HepG2 (cell line): ENCODE results near the gene CDKN2C. TPM values are rescaled to one million over a fixed set of nuclear protein-coding genes. Genes with fewer than 3 reads are reported as not detected.

Experiments used
- EED ChIP-seq: sonication (generic); formaldehyde crosslinking; IDR thresholded peaks from 2 replicates; pipeline ENCODE4 v1.5.0; 2020; ENCODE audit warnings: mild to moderate bottlenecking, missing genetic modification reagents
- ETS1 ChIP-seq: sonication (generic); formaldehyde crosslinking; IDR thresholded peaks from 2 replicates; pipeline ENCODE4 v1.4.0; 2020; ENCODE audit warnings: missing genetic modification reagents
- HIVEP1 ChIP-seq: sonication (generic); formaldehyde crosslinking; IDR thresholded peaks from 2 replicates; pipeline ENCODE4 v1.4.0; 2020; ENCODE audit warnings: mild to moderate bottlenecking, missing genetic modification reagents
- NFIC ChIP-seq: IDR thresholded peaks from 2 replicates; pipeline ENCODE4 v1.6.1; 2012; ENCODE audit warnings: mild to moderate bottlenecking, low read length, inconsistent platforms
- NFYC ChIP-seq: IDR thresholded peaks from 2 replicates; pipeline ENCODE4 v1.6.1; 2016; ENCODE audit warnings: missing genetic modification reagents, missing compliant biosample characterization
- ONECUT2 ChIP-seq: sonication (generic); formaldehyde crosslinking; IDR thresholded peaks from 2 replicates; pipeline ENCODE4 v1.4.0; 2020; ENCODE audit warnings: missing genetic modification reagents
- PATZ1 ChIP-seq: sonication (generic); formaldehyde crosslinking; IDR thresholded peaks from 2 replicates; pipeline ENCODE4 v1.4.0; 2020; ENCODE audit warnings: missing genetic modification reagents
- PHB2 ChIP-seq: fragments of 450-650 bp; IDR thresholded peaks from 2 replicates; pipeline ENCODE4 v1.6.1; 2018; ENCODE audit not compliant: partially characterized antibody
- PHF8 ChIP-seq: sonication (generic); formaldehyde crosslinking; IDR thresholded peaks from 2 replicates; pipeline ENCODE4 v1.5.0; 2020; ENCODE audit warnings: missing genetic modification reagents
- RAD21 ChIP-seq: fragments of 450-650 bp; formaldehyde crosslinking; IDR thresholded peaks from 2 replicates; pipeline ENCODE4 v1.5.0; 2020; ENCODE audit warnings: mild to moderate bottlenecking
- SAP130 ChIP-seq: IDR thresholded peaks from 2 replicates; pipeline ENCODE4 v1.6.1; 2016; ENCODE audit warnings: low read depth
- XRCC5 ChIP-seq: fragments of 200-400 bp; formaldehyde crosslinking; optimal IDR thresholded peaks from 2 replicates; pipeline ENCODE3; 2017; ENCODE audit warnings: mild to moderate bottlenecking, low read length
- ZBTB20 ChIP-seq: sonication (generic); formaldehyde crosslinking; IDR thresholded peaks from 2 replicates; pipeline ENCODE4 v1.8.1; 2023; ENCODE audit warnings: missing genetic modification reagents, low read depth, mild to moderate bottlenecking, borderline replicate concordance
- ZKSCAN8 ChIP-seq: IDR thresholded peaks from 2 replicates; pipeline ENCODE4 v1.6.1; 2016; ENCODE audit warnings: borderline replicate concordance, missing genetic modification reagents, missing compliant biosample characterization
- ZNF136 ChIP-seq: sonication (generic); formaldehyde crosslinking; IDR thresholded peaks from 2 replicates; pipeline ENCODE4 v1.8.1; 2022; ENCODE audit warnings: low read depth, mild to moderate bottlenecking, moderate library complexity, missing genetic modification reagents
- ZNF138 ChIP-seq: sonication (generic); formaldehyde crosslinking; IDR thresholded peaks from 2 replicates; pipeline ENCODE4 v1.5.0; 2020; ENCODE audit warnings: mild to moderate bottlenecking, low read depth, missing genetic modification reagents
- ZNF292 ChIP-seq: sonication (generic); formaldehyde crosslinking; IDR thresholded peaks from 2 replicates; pipeline ENCODE4 v1.8.1; 2022; ENCODE audit warnings: mild to moderate bottlenecking, low read depth, missing genetic modification reagents, borderline replicate concordance
- ZNF503 ChIP-seq: sonication (generic); formaldehyde crosslinking; IDR thresholded peaks from 2 replicates; pipeline ENCODE4 v1.4.0; 2020; ENCODE audit warnings: missing genetic modification reagents
- ZNF512 ChIP-seq: sonication (generic); formaldehyde crosslinking; IDR thresholded peaks from 2 replicates; pipeline ENCODE4 v1.4.0; 2020; ENCODE audit warnings: mild to moderate bottlenecking, missing genetic modification reagents
- ZNF644 ChIP-seq: IDR thresholded peaks from 2 replicates; pipeline ENCODE4 v1.6.1; 2016; ENCODE audit warnings: low read depth
- ZNF720 ChIP-seq: sonication (generic); formaldehyde crosslinking; IDR thresholded peaks from 2 replicates; pipeline ENCODE4 v1.4.0; 2020; ENCODE audit warnings: missing genetic modification reagents
- ZNF841 ChIP-seq: sonication (generic); formaldehyde crosslinking; IDR thresholded peaks from 2 replicates; pipeline ENCODE4 v1.8.1; 2023; ENCODE audit warnings: missing genetic modification reagents, borderline replicate concordance
- ZNF878 ChIP-seq: sonication (generic); formaldehyde crosslinking; IDR thresholded peaks from 2 replicates; pipeline ENCODE4 v1.8.1; 2023; ENCODE audit warnings: mild to moderate bottlenecking, missing genetic modification reagents, moderate library complexity
- ZSCAN21 ChIP-seq: sonication (generic); formaldehyde crosslinking; IDR thresholded peaks from 2 replicates; pipeline ENCODE4 v1.8.0; 2022; ENCODE audit warnings: mild to moderate bottlenecking, missing genetic modification reagents, moderate library complexity, borderline replicate concordance
- ZSCAN22 ChIP-seq: sonication (generic); formaldehyde crosslinking; IDR thresholded peaks from 2 replicates; pipeline ENCODE4 v1.4.0; 2020; ENCODE audit warnings: mild to moderate bottlenecking, missing genetic modification reagents
- polyA plus RNA-seq, 8 experiments: library from polyadenylated mRNA; depleted of rRNA in 3 of 8; stranded (reverse) in 7 of 8; unstranded in 1 of 8; fragments of >200 nt; fragmentation: Illumina TruSeq in 4 of 8; extraction: Trizol in 4 of 8; gene quantifications; 2 replicates each; pipeline versions ENCODE4 v1.2.1 to v1.2.3, GENCODE V29; 2011 to 2016; ENCODE audit warnings: low read depth in 4 of 8, missing spikeins in 1 of 8, mixed read lengths in 1 of 8; ENCODE audit not compliant: insufficient read depth in 1 of 8
- total RNA-seq, 5 experiments: library from RNA; depleted of rRNA; stranded (reverse); fragments of >200 nt; fragmentation: Illumina TruSeq; extraction: Trizol; gene quantifications; 2 replicates each; pipeline ENCODE4 v1.2.3, GENCODE V29; 2016; ENCODE audit warnings: low read depth in 1 of 5

Gene CDKN2C
- total and polyA plus RNA-seq, 2 of the 13 experiments (the other 11 are each of a cell fraction or from before 2014, with no cell fraction given), result 7.8 to 13.7 TPM

- no peak for TF ChIP-seq ZNF503 (CRISPR knock-in tag)
- TF ChIP-seq ZSCAN21 (CRISPR knock-in tag), result no peak
- no peak for TF ChIP-seq NFYC (CRISPR knock-in tag)
- TF ChIP-seq ONECUT2 (CRISPR knock-in tag), result no peak
- no peak for TF ChIP-seq ZSCAN22 (CRISPR knock-in tag)
- TF ChIP-seq XRCC5, result no peak
- no peak for TF ChIP-seq NFIC
- no peak for TF ChIP-seq HIVEP1 (CRISPR knock-in tag)
- TF ChIP-seq ZNF720 (CRISPR knock-in tag), result no peak
- TF ChIP-seq ZNF292 (CRISPR knock-in tag), result peak; percentile 22; the same call in 1 of the 2 replicates
- TF ChIP-seq PATZ1 (CRISPR knock-in tag), result peak; percentile 75
- TF ChIP-seq ZNF878 (CRISPR knock-in tag), result no peak; the same call in 1 of the 2 replicates
- TF ChIP-seq ZNF512 (CRISPR knock-in tag), result peak; percentile 73; the same call in 1 of the 2 replicates
- TF ChIP-seq ZNF136 (CRISPR knock-in tag), result 0 out of 2 replicates have a peak, but pooled peaks have one; percentile 58
- TF ChIP-seq ZBTB20 (CRISPR knock-in tag), result 0 out of 2 replicates have a peak, but pooled peaks have one; percentile 39
- TF ChIP-seq RAD21 (CRISPR knock-in tag), result peak; percentile 34; the same call in 1 of the 2 replicates
- TF ChIP-seq EED (CRISPR knock-in tag), result no peak
- TF ChIP-seq ETS1 (CRISPR knock-in tag), result no peak
- TF ChIP-seq SAP130, result peak; percentile 68; the same call in 1 of the 2 replicates
- TF ChIP-seq ZKSCAN8, result no peak
- no peak for TF ChIP-seq ZNF841 (CRISPR knock-in tag)
- TF ChIP-seq ZNF644 (CRISPR knock-in tag), result no peak
- no peak for TF ChIP-seq PHB2
- 0 out of 2 replicates have a peak, but pooled peaks have one; percentile 4 for TF ChIP-seq ZNF138 (CRISPR knock-in tag)
- TF ChIP-seq PHF8 (CRISPR knock-in tag), result peak; percentile 67
These were observed 8.3 kb downstream of the CDKN2C start (continued) for GRCh38 chr1:50978144-50978851.
